Effector memory CD4-positive, alpha-beta T cell (primary cell): ENCODE results near the gene CTBP2.
"Not testable (repeated sequence)": the region's sequence is repeated elsewhere in the genome, so short reads cannot be mapped to it uniquely, and the experiment has no call there.

Source experiments
- DNase-seq, 3 donors: peaks; one replicate each; pipeline ENCODE4 v3.0.0-alpha.2; 2020
- H3K27ac ChIP-seq: 2 replicates; pipeline ENCODE4 v1.7.0; 2013; ENCODE audit warnings: mild to moderate bottlenecking, low read length, moderate library complexity; ENCODE audit not compliant: insufficient read depth, poor library complexity, severe bottlenecking
- H3K27me3 ChIP-seq: replicated peaks from 2 replicates; pipeline ENCODE4 v1.7.0; 2013; ENCODE audit warnings: mild to moderate bottlenecking, low read length; ENCODE audit not compliant: insufficient read depth, control insufficient read depth, poor library complexity, severe bottlenecking
- H3K36me3 ChIP-seq: 2 replicates; pipeline ENCODE4 v1.7.0; 2013; ENCODE audit warnings: mild to moderate bottlenecking, low read length, moderate library complexity; ENCODE audit not compliant: control insufficient read depth, insufficient read depth
- H3K4me1 ChIP-seq: 2 replicates; pipeline ENCODE4 v1.7.0; 2013; ENCODE audit warnings: low read length, mild to moderate bottlenecking; ENCODE audit not compliant: control insufficient read depth, insufficient read depth, poor library complexity, severe bottlenecking
- H3K4me3 ChIP-seq: 2 replicates; pipeline ENCODE4 v1.7.0; 2013; ENCODE audit warnings: low read length, low read depth, mild to moderate bottlenecking; ENCODE audit not compliant: insufficient read depth, poor library complexity, severe bottlenecking
- H3K9me3 ChIP-seq: 2 replicates; pipeline ENCODE4 v1.7.0; 2013; ENCODE audit warnings: mild to moderate bottlenecking, low read length, moderate library complexity; ENCODE audit not compliant: control insufficient read depth

The CTBP2 gene

DNA sequence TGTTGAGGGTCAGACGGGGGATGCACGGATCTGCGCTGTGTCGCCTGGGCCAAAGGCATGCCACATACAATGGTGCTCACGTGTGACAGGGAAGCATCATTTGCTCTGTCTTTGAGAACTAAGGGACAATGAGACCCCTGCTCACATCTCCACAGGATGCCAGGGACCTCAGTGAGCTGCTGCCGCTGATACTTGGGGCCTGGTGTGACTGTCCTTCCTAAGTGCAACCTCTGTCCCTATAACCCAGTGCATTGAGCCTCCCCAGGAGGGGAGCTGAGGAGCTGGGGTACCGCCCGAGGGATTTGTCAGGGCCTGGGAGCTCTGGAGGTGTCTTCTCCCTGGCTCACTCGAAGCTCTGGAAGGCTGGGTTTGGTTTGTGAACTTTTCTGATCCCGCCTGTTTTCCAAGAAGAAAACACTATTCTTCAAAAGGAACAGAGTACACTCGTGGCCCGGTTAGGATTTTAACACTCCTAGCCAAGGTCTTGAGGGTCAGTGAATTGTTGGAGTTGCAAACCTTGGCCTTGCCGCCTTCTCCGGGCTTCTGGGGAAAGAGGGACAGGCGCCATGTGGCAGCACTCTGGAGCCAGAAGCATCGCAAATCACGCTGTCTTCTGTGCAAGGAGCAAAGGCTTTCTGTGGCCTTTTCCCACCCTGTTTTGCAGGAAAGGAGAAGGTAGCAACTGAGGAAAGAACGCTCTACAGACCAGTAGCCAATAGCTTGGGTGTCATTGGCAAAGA, 26.2 kb upstream of the CTBP2 start:
- Histone ChIP-seq H3K36me3 (no peaks in the 10 kb centered on the region), H3K27me3 (peaks cover 4% of the 10 kb centered on the region), H3K4me1 (no peaks in the 10 kb centered on the region), H3K4me3 (no peak overlapping the region), H3K27ac (no peak overlapping the region), H3K9me3 (no peaks in the 10 kb centered on the region)
- no peak for DNase-seq

DNA sequence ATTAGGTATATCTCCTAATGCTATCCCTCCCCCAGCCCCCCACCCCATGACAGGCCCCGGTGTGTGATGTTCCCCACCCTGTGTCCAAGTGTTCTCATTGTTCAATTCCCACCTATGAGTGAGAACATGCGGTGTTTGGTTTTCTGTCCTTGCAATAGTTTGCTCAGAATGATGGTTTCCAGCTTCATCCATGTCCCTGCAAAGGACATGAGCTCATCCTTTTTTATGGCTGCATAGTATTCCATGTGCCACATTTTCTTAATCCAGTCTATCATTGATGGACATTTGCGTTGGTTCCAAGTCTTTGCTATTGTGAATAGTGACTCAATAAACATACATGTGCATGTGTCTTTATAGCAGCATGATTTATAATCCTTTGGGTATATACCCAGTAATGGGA, 18.7 kb upstream of the CTBP2 start:
- not testable (repeated sequence) for H3K27ac ChIP-seq, H3K4me3 ChIP-seq, H3K36me3 ChIP-seq, H3K9me3 ChIP-seq, H3K4me1 ChIP-seq, H3K27me3 ChIP-seq, DNase-seq

DNA sequence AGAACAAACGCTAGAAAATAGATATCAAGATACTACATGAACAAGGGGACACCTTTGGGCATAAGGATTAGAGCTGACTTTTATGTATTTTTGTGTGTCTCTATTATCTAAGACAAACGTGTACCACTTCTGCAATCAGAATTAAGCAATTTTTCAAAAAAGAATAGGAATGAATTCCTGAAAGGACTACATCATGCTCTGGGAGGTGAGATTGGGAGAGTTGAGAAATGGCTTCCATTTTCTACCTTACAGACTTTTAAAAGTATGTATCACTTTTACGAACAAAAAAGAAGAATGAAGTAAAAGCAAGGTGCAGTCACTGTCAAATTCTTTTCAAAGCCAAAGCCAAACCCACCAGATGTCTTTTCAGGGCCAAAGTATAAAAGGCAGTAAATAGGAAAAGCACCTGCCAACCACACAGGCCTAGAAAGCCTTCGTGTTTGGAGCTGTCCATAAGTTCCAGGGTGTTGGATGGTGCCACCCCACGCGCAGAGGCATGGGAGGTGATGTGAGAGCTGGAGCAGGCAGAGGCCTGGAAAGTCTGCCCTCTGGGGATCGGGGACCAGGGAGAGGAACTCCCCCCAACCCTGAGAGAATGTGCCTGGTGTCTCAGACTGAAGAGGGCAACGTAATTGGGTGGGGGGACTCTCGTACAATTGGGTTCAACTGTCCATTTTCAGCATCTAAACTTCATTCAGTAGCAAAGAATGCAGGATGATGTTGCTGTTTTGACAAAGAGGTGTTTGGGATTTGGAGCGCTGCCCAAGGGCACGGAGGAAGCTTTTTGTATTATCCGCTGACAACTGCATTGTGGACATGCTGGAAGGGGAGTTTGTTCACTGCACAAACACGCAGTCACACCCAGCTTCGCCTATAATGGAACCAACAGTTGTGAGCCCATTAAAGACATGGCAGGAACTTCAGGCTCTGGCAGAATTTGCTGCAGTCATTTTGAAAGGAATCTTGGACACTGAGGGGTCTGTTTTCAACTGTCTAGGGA, 17.6 kb upstream of the CTBP2 start:
- Histone ChIP-seq H3K4me3 (no peak overlapping the region), H3K27ac (no peak overlapping the region), H3K36me3 (no peaks in the 10 kb centered on the region), H3K27me3 (no peaks in the 10 kb centered on the region), H3K9me3 (no peaks in the 10 kb centered on the region), H3K4me1 (no peaks in the 10 kb centered on the region)
- no peak for DNase-seq

- Histone ChIP-seq H3K27me3 (no peaks in the 10 kb centered on the region), H3K4me3 (no peak overlapping the region), H3K36me3 (no peaks in the 10 kb centered on the region), H3K9me3 (no peaks in the 10 kb centered on the region), H3K27ac (no peak overlapping the region), H3K4me1 (no peaks in the 10 kb centered on the region)
- DNase-seq = no peak
These were observed 15.4 kb upstream of the CTBP2 start for GRCh38 chr10:125175807-125176206.

GRCh38 chr10:125174360-125174759, 14.0 kb upstream of the CTBP2 start:
- Histone ChIP-seq H3K4me1 (no peaks in the 10 kb centered on the region), H3K27me3 (no peaks in the 10 kb centered on the region), H3K9me3 (no peaks in the 10 kb centered on the region), H3K36me3 (no peaks in the 10 kb centered on the region), H3K27ac (no peak overlapping the region), H3K4me3 (no peak overlapping the region)
- DNase-seq = no peak

DNA sequence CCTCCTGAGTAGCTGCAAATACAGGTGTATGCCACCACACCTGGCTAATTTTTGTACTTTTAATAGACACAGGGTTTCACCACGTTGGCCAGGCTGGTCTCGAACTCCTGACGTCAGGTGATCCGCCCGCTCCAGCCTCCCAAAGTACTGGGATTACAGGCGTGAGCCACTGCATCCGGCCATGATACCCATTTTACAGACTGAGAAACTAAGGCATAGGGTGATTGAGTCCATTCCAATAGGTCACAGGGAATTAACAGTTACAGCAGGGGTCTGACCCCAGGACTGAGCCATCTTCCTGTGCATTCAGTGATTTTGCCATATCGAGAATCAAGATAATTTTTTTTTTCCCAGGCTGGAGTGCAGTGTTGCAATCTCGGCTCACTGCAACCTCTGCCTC, 12.3 kb upstream of the CTBP2 start:
- Histone ChIP-seq H3K36me3 (no peaks in the 10 kb centered on the region), H3K27me3 (no peaks in the 10 kb centered on the region), H3K27ac (no peak overlapping the region), H3K4me3 (no peak overlapping the region), H3K9me3 (no peaks in the 10 kb centered on the region), H3K4me1 (no peaks in the 10 kb centered on the region)
- no peak for DNase-seq

DNA sequence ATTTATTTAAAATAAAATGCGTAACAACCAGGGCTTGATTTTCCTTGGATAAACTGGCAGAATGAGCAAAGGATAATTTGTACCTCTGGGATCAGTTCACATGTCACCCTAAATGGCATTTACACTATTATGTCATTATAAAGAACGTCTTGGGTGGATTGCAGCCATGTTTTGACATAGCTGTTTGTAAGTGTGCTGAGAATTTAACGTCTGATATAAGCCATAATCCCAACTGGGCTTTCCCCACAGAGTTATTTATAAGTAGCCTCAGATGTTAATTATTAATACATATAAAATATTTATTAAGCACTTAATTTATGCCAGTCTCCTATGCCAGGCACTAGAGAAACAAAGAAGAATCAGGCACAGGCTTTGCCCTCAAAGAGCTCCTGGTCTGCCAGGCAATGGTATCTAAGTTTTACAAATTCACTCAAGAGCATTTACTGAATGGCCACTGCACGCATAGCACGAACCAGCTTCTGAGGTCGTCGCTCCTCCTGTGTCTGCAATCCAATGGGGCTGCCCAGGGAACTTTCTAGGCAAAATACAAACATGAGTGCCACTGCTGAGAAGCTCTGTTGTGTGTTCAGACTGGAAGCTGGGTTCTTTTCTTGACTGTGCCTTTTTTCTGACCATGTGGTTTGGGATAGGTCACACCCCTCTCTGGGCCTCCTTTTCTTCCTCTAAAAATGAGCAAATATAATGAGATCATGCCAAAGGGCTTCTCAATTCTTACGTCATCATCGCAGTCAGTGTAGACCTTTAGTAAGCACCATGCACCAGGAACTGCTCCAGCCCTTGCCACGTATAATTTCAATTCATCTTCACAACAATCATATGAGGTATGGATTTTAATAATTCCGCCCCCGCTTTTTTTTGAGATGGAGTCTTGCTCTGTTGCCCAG, 11.3 kb upstream of the CTBP2 start:
- Histone ChIP-seq H3K27ac (no peak overlapping the region), H3K27me3 (no peaks in the 10 kb centered on the region), H3K9me3 (no peaks in the 10 kb centered on the region), H3K36me3 (no peaks in the 10 kb centered on the region), H3K4me1 (no peaks in the 10 kb centered on the region), H3K4me3 (no peak overlapping the region)
- no peak for DNase-seq

DNA sequence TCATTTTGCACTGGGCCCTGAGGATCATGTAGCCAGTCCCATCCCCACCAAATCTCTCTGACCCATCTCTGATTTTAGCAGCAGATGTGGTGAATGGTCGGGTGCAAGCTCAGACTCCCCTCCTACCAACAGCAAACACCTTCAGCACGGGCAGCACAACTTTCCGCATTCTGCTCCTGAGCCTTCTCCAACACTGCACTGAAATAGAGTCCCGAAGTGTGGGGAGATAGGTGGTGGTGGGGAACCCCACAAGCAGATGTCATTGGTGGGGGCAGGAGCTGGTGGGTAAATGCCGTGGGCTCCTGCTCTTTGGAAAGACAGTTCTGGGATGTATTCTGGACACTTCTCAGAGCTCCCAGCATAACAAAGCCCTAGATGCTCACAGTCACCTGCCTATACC, 9.6 kb upstream of the CTBP2 start:
- no peak overlapping the region for H3K27ac ChIP-seq
- no peaks in the 10 kb centered on the region for H3K36me3 ChIP-seq
- no peaks in the 10 kb centered on the region for H3K27me3 ChIP-seq
- no peaks in the 10 kb centered on the region for H3K4me1 ChIP-seq
- no peaks in the 10 kb centered on the region for H3K9me3 ChIP-seq
- DNase-seq = no peak
- H3K4me3 ChIP-seq = no peak overlapping the region

GRCh38 chr10:125169279-125169678, 8.9 kb upstream of the CTBP2 start:
- no peak overlapping the region for H3K4me3 ChIP-seq
- no peak overlapping the region for H3K27ac ChIP-seq
- no peaks in the 10 kb centered on the region for H3K27me3 ChIP-seq
- DNase-seq = no peak
- no peaks in the 10 kb centered on the region for H3K4me1 ChIP-seq
- no peaks in the 10 kb centered on the region for H3K36me3 ChIP-seq
- no peaks in the 10 kb centered on the region for H3K9me3 ChIP-seq
